ENCODE data around the gene PPARA.

The PPARA gene

GRCh38 chr22:46272196-46272595, 121.9 kb downstream of the PPARA start:
- H3K27me3 ChIP-seq, result peaks cover 0 to 13% (median 11%) of the 10 kb centered on the region in 11 experiments; a peak in 9 of 22 replicates
- H3K9ac ChIP-seq, result no peak overlapping the region
- no peak for TF ChIP-seq Cebpa-rat (IDR thresholded peaks at IDR 0.05)
- peaks cover 0 to 56% (median 8%) of the 10 kb centered on the region in 11 experiments; a peak in 13 of 22 replicates for H3K36me3 ChIP-seq
- peaks cover 0 to 10% (median 0%) of the 10 kb centered on the region in 11 experiments; a peak in 1 of 22 replicates for H4K20me1 ChIP-seq
- H3K9me3 ChIP-seq (replicated peaks in 1 of 11), result peaks cover 0 to 5% (median 0%) of the 10 kb centered on the region in 11 experiments; a peak in 1 of 22 replicates
- no peak overlapping the region for H3K27ac ChIP-seq
- H3K4me1 ChIP-seq, result peaks cover 23 to 46% (median 33%) of the 10 kb centered on the region in 10 experiments; a peak in 19 of 20 replicates
- H3K4me3 ChIP-seq, result no peak overlapping the region
- peak overlapping the region in 4 of 11 experiments; percentile 1 to 39 (median 28); a peak in 7 of 22 replicates for H3K4me2 ChIP-seq

- H3K4me1 ChIP-seq, result peaks cover 20 to 41% (median 31%) of the 10 kb centered on the region in 10 experiments; a peak in 19 of 20 replicates
- H3K27me3 ChIP-seq, result peaks cover 0 to 6% (median 5%) of the 10 kb centered on the region in 11 experiments; a peak in 7 of 22 replicates
- H3K9ac ChIP-seq, result peak overlapping the region in 1 of 11 experiments; percentile 10; a peak in 1 of 22 replicates
- no peak for TF ChIP-seq Cebpa-rat (IDR thresholded peaks at IDR 0.05)
- peaks cover 0 to 63% (median 8%) of the 10 kb centered on the region in 11 experiments; a peak in 15 of 22 replicates for H3K36me3 ChIP-seq
- H3K4me3 ChIP-seq, result no peak overlapping the region
- H4K20me1 ChIP-seq, result peaks cover 0 to 10% (median 0%) of the 10 kb centered on the region in 11 experiments; a peak in 1 of 22 replicates
- H3K27ac ChIP-seq, result no peak overlapping the region
- peak overlapping the region in 6 of 11 experiments; percentile 6 to 39 (median 32); a peak in 8 of 22 replicates for H3K4me2 ChIP-seq
- H3K9me3 ChIP-seq (replicated peaks in 1 of 11), result peaks cover 0 to 5% (median 0%) of the 10 kb centered on the region in 11 experiments; a peak in 2 of 22 replicates
Observed at GRCh38 chr22:46272762-46273431, 122.6 kb downstream of the PPARA start.

GRCh38 chr22:46273432-46274148, 123.3 kb downstream of the PPARA start:
- Histone ChIP-seq H3K4me3 (no peak overlapping the region), H3K27ac (no peak overlapping the region), H3K27me3 (no peaks in the 10 kb centered on the region), H3K9me3 (replicated peaks in 1 of 11) (peaks cover 0 to 7% (median 0%) of the 10 kb centered on the region in 11 experiments; a peak in 2 of 22 replicates), H4K20me1 (peaks cover 0 to 10% (median 0%) of the 10 kb centered on the region in 11 experiments; a peak in 1 of 22 replicates), H3K4me1 (peaks cover 15 to 34% (median 25%) of the 10 kb centered on the region in 10 experiments; a peak in 19 of 20 replicates), H3K36me3 (peaks cover 5 to 70% (median 14%) of the 10 kb centered on the region in 11 experiments; a peak in 18 of 22 replicates), H3K9ac (peak overlapping the region in 1 of 11 experiments; percentile 10; a peak in 1 of 22 replicates), H3K4me2 (peak overlapping the region in 6 of 11 experiments; percentile 6 to 36 (median 32); a peak in 7 of 22 replicates)
- TF ChIP-seq Cebpa-rat (IDR thresholded peaks at IDR 0.05), result no peak

- peaks cover 7 to 33% (median 22%) of the 10 kb centered on the region in 10 experiments; a peak in 19 of 20 replicates for H3K4me1 ChIP-seq
- H3K27ac ChIP-seq, result no peak overlapping the region
- H4K20me1 ChIP-seq, result peaks cover 0 to 10% (median 0%) of the 10 kb centered on the region in 11 experiments; a peak in 1 of 22 replicates
- no peak overlapping the region for H3K9ac ChIP-seq
- peak overlapping the region in 3 of 11 experiments; percentile 29 to 36 (median 31); a peak in 3 of 22 replicates for H3K4me2 ChIP-seq
- H3K36me3 ChIP-seq, result peaks cover 5 to 78% (median 22%) of the 10 kb centered on the region in 11 experiments; a peak in 18 of 22 replicates
- H3K27me3 ChIP-seq, result no peaks in the 10 kb centered on the region
- H3K9me3 ChIP-seq (replicated peaks in 1 of 11), result peaks cover 0 to 9% (median 0%) of the 10 kb centered on the region in 11 experiments; a peak in 2 of 22 replicates
- H3K4me3 ChIP-seq, result no peak overlapping the region
- no peak for TF ChIP-seq Cebpa-rat (IDR thresholded peaks at IDR 0.05)
Observed at GRCh38 chr22:46274381-46274780, 124.1 kb downstream of the PPARA start.

GRCh38 chr22:46275455-46276122, 125.3 kb downstream of the PPARA start:
- Histone ChIP-seq H3K4me1 (peaks cover 4 to 34% (median 26%) of the 10 kb centered on the region in 10 experiments; a peak in 19 of 20 replicates), H3K9ac (no peak overlapping the region), H3K4me3 (no peak overlapping the region), H3K27me3 (no peaks in the 10 kb centered on the region), H3K9me3 (replicated peaks in 1 of 11) (peaks cover 0 to 9% (median 0%) of the 10 kb centered on the region in 11 experiments; a peak in 2 of 22 replicates), H4K20me1 (peaks cover 0 to 10% (median 0%) of the 10 kb centered on the region in 11 experiments; a peak in 1 of 22 replicates), H3K27ac (no peak overlapping the region), H3K36me3 (peaks cover 5 to 90% (median 23%) of the 10 kb centered on the region in 11 experiments; a peak in 18 of 22 replicates), H3K4me2 (no peak overlapping the region)
- no peak for TF ChIP-seq Cebpa-rat (IDR thresholded peaks at IDR 0.05)

- Histone ChIP-seq H3K4me3 (no peak overlapping the region), H4K20me1 (peaks cover 0 to 10% (median 0%) of the 10 kb centered on the region in 11 experiments; a peak in 1 of 22 replicates), H3K9me3 (replicated peaks in 1 of 11) (peaks cover 0 to 9% (median 0%) of the 10 kb centered on the region in 11 experiments; a peak in 2 of 22 replicates), H3K9ac (no peak overlapping the region), H3K4me1 (peaks cover 14 to 43% (median 35%) of the 10 kb centered on the region in 10 experiments; a peak in 19 of 20 replicates), H3K27me3 (no peaks in the 10 kb centered on the region), H3K27ac (no peak overlapping the region), H3K4me2 (no peak overlapping the region), H3K36me3 (peaks cover 5 to 93% (median 23%) of the 10 kb centered on the region in 11 experiments; a peak in 18 of 22 replicates)
- no peak for TF ChIP-seq Cebpa-rat (IDR thresholded peaks at IDR 0.05)
Observed at GRCh38 chr22:46276563-46276962, 126.2 kb downstream of the PPARA start.

- Histone ChIP-seq H3K4me3 (no peak overlapping the region), H3K9me3 (replicated peaks in 1 of 11) (peaks cover 0 to 9% (median 0%) of the 10 kb centered on the region in 11 experiments; a peak in 2 of 22 replicates), H3K27me3 (no peaks in the 10 kb centered on the region), H3K4me1 (peaks cover 15 to 26% (median 22%) of the 10 kb centered on the region in 10 experiments; a peak in 18 of 20 replicates), H3K9ac (no peak overlapping the region), H4K20me1 (no peaks in the 10 kb centered on the region; a peak in 1 of 22 replicates), H3K36me3 (peaks cover 6 to 93% (median 23%) of the 10 kb centered on the region in 11 experiments; a peak in 18 of 22 replicates), H3K27ac (no peak overlapping the region), H3K4me2 (no peak overlapping the region)
- no peak for TF ChIP-seq Cebpa-rat (IDR thresholded peaks at IDR 0.05)
Observed at GRCh38 chr22:46278656-46279645, 128.6 kb downstream of the PPARA start.

Measured in BLaER1 treated with 17β-estradiol and CSF1 and Interleukin-3, amounts not matched to agents 10 nM and 100 nM (cell line).